CD4-positive, alpha-beta T cell treated with Interleukin-4 for 1 hour (primary cell): Measurements from ENCODE around the gene BRSK1.
A peak's percentile ranks its signal among the peaks of the same experiment; 100 is the strongest.
"Not testable (repeated sequence)": the region's sequence is repeated elsewhere in the genome, so short reads cannot be mapped to it uniquely, and the experiment has no call there.

Source experiments
- DNase-seq, 2 donors: peaks; one replicate each; pipeline ENCODE4 v3.0.0-alpha.2; 2020 to 2022

BRSK1 gene

DNA sequence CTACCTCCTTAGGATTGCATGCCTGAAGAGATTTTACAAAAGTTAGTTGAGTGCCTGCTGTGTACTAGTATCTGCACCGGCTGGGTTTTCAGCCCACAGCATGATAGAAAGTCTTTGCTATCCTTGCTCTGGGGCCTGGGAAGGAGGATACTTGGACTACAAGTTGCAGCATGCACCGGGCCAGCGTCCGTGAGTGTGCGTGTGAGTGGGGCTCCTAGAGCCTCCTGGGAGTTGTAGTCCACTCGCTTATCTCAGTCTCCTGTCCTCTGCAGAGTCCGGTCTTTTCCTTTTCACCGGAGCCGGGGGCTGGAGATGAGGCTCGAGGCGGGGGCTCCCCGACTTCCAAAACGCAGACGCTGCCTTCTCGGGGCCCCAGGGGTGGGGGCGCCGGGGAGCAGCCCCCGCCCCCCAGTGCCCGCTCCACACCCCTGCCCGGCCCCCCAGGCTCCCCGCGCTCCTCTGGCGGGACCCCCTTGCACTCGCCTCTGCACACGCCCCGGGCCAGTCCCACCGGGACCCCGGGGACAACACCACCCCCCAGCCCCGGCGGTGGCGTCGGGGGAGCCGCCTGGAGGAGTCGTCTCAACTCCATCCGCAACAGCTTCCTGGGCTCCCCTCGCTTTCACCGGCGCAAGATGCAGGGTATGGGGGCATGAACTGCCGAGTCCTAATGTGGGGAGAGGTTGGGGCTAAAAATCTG lies 20.6 kb downstream of the BRSK1 start:
- peak in 1 of 2 donors; percentile 24 for DNase-seq

DNA sequence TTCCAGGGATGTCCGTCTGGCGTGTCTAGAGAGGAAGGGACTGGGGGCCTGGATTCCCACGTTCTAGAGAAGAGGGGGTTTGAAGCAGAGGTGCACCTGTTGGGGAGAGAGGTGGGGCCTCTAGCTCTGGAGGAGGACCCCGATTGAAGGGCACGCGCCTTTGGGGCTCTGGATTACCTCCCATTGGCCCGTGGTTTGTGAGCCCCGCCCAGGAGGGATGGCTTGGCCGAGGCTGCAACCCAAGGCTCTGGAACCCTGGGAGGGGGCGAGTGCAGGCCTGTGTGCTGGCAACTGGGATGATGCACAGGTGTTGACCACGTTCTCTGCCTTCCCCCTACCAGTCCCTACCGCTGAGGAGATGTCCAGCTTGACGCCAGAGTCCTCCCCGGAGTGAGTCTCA lies 21.2 kb downstream of the BRSK1 start:
- DNase-seq: no peak

DNA sequence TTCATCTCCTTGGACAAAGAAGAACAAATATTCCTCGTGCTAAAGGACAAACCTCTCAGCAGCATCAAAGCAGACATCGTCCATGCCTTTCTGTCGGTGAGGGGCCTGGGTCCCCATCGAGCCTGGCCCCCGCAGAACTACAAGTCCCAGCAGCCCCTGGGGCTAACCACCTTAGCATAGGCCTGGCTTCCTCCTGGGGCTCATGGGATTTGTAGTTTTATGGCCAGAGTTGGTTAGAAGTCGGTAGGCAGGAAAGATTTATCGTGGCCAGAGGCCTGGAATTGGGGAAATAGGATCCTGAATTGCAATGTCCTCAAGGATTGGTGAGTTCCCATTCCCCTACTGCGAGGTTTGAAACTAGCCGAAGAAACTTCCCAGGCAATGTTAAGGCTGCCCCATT lies 21.7 kb downstream of the BRSK1 start:
- peak; percentile 54 to 65 for DNase-seq

DNA sequence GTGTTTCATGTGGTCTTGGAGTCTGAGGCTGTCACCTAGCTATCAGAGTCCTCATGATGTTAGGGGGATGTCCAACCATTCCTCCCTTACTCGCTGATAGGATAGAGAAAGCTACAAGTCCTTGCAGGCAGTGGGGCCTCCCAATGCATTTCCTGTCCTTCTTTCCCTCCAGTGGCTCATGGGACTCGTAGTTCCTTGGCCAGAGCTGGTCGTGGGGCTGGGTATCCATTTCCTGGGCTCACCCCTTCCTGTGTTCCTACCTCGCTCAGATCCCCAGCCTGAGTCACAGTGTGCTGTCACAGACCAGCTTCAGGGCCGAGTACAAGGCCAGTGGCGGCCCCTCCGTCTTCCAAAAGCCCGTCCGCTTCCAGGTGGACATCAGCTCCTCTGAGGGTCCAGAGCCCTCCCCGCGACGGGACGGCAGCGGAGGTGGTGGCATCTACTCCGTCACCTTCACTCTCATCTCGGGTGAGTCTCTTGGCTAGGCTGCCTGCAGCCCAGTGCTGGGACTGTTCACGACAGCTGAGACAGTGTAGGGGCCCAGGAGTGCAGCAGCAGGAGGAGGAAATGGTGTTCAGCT lies 22.3 kb downstream of the BRSK1 start:
- no peak for DNase-seq

DNA sequence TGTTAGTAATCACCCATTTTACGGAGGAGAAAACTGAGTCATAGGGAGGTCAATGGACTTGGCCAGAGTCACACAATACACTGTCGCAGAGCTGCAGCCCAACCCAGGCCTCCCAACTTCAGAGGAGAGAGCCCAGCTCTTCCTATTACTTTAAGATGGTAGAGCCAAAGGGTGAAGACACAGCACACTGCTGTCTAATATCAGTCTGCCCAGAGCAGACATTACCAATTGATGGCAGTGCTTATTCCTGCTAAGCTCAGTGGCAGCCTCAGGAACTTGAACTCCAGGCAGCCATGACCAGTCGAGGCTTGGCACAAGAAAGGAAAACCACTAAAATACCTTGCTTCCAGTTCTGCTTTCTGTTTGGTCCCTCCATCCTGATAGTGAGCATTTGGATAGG lies 22.9 kb downstream of the BRSK1 start:
- DNase-seq: no peak

DNA sequence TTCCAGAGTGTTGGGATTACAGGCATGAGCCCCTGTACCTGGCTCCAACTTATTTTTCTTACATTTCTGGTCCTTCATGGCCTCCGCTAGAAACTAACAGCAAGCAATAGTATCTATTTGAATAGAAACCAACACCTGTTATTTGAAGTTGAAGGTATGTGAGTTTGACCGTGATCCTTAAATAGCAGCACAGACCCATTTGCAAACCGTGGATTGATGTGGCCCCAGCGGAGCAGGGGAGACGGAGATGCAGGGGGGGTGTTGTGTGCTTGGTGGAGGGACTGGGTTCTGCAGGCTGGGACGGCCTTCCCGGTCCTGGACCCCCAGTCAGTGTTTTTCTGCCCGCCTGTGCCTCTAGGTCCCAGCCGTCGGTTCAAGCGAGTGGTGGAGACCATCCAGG lies 24.5 kb downstream of the BRSK1 start:
- no peak for DNase-seq

DNA sequence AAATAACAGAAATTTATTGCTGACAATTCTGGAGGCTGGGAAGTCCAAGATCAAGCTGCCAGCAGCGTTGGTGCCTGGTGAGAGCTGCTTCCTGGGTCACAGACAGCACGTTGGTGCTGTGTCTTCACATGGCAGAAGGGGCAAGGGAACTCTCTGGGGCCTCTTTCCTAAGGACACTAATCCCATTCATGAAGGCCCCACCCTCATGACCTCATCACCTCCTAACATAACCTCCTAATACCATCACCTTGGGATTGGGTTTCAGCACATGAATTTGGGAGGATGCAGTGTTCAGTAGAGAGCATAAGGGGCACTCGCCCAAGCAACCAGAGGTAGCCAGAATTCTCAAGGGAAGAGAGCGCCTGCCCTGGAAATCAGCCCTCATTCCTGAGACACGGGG lies 25.7 kb downstream of the BRSK1 start:
- no peak for DNase-seq

DNA sequence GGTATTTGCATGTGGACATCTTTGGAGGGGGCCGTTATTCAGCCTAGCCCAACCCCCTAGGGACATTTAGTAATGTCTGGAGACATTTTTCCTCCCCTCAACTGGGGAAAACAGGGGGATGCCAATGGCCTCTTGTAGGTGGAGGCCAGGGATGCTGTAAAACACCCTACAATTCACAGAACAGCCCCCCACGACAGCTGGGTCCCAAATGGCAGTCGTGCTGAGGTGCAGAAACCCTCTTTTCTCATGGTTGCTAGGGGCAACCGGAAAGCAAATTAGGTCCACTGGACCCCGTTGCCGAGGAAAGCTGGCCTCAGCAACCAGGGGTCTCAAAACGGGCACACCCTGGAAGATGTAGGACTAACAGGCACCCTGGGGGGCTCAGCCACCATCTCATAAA lies 26.7 kb downstream of the BRSK1 start:
- DNase-seq: no peak

DNA sequence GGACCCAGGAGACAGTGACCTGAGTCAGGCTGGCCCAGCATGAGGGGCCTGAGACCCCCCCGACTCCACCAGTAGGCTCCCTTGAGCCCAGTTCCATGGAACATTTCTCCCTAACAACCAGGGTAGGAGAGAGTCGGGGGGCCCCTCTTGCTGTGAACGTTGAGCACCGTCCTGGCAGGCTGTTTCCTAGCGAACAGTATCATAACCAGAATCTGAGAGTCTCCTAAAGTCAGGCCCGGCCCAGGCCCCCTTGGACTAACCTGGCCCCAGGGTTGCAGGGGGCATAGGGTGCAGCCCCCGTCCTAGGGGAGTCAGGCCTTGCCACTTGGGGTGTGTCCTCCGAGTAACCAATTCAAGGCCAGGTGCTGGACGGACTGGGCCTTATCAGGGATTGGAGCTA lies 27.6 kb downstream of the BRSK1 start:
- DNase-seq: no peak

DNA sequence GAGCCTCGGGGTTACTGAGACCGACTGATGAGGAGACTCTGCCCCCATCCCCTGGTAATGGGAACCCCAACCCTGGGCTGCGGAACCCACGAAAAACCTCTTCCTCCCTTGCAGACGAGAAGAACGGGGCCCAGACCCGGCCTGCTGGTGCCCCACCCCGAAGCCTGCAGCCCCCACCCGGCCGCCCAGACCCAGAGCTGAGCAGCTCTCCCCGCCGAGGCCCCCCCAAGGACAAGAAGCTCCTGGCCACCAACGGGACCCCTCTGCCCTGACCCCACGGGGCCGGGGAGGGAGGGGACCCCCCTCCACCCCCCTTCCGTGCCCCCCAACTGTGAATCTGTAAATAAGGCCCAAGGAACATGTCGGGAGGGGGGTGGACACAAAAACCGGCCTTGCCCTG lies 28.0 kb downstream of the BRSK1 start:
- DNase-seq: no peak

DNA sequence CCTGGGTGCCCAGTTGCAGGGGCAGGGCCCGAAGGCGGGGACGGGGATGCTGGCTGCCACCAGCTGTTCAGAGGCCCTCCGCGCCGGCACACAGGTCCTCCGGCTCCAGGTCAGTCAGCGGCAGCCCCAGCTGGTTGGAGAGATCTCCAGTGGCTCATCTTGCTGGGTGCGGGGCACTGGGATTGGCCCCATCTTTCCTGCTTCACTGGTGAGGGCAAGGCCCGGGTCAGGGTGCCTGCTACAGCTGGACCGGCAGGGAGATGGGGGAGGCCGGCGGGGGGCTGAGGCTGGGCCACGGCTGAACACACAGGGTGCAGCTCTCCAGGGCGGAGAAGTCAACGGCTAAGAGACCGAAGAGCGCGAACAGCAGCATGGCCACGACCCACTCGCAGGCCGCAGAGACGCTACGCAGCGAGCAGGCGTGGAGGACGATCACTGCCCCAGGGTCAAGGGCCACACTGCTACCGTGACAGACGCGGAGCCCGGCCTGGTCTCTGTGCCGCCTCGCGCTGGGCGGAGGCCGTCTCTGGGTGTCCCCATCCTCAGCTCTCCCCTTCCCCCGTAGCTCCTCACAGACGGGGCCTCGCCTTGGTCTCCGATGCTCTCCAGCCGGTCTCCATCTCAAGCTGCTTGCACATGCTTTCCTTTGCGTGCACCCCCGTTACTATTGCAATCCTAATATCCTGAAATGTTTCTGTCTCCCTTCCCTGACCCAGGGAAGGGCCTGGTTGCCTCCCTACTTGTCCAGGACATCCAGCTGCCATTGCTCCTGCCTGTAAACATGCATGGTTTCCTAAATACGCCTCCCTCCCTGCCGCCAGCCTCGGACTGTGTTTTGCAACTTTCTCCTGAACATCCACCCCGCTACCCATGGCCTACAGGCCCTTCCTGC lies 29.1 kb downstream of the BRSK1 start:
- DNase-seq: no peak

DNA sequence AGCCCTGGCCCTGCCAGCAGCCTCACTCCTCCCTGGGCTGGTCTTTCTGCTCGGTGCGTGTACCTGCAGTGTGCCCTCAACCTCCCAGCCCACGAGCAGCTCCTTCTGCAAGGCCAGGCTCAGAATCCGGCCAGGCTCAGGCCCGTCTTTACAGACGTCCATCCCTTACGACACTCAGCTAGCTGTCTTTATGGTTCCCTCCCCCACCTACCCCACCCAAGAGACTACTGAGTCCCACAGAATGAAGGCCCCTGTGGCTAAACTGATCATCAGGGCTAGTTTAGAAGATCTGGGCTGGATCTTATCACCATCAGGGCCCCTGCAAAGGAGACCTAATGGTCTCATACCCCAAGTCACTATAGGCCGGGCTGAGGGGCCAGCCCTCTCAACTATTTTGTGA lies 30.6 kb downstream of the BRSK1 start:
- DNase-seq: no peak

DNA sequence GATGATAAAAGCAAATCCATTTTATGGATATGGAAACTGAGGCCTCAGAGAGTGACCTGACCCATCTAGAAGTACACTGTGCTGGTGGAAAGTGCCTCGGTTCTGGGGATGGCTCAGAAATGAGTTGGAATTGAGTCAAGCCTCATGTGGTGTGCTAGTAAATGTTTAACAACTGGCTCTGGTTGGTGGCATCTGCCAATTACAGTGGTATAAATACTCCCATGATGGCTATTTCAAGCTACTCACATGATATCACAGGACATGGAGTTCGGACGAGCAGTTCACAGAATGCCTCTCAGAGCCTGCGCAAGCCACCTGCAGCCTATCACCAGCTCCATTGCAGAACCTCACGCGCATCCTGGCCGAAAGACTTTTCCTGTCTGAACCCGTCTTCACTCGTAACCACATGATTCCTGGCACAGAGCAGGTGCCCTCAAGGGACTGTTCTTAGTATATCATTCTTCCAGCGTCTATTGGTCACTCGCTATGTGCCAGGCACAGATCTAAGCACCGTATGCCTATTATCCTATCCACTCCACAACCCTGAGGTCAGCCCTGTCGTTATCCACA lies 32.2 kb downstream of the BRSK1 start:
- DNase-seq: no peak

DNA sequence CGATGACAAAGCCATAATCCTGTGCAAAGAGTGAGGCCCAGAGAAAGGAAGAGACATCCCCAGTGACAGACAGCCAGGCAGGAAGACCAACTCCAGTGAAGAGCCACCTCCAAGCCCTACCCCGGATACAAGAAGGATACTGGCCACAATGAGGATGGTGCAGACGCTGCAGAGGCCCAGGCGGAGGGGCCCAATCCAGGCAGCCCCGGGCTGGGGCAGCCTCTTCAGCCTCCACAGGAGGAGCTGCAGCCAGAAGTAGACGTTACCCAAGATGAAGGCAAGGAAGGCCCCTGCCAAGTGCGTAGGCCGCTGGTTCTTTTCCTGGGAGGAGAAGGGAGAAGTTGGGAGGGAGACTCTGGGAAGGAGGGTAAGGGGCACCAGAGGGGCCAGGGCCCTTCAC lies 32.8 kb downstream of the BRSK1 start:
- no peak for DNase-seq

DNA sequence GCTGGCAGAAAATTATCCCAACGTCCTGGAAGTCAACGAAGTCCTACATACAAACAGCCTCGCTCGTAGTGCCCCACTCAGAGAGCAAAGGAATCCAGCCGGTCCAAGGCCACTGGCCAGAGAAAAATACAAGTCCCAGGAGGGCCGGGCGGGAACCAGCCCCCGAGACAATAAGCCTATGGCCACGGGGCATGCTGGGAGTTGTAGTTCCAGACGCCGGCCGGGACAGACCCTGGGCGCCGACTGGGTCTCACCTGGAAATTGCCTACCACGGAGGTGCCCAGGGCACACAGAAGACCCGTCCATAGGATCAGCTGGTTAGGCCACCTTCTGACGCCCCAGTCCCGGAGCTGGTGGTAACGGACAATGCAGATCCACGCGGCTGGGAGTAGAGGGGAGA lies 36.0 kb downstream of the BRSK1 start:
- no peak for DNase-seq

DNA sequence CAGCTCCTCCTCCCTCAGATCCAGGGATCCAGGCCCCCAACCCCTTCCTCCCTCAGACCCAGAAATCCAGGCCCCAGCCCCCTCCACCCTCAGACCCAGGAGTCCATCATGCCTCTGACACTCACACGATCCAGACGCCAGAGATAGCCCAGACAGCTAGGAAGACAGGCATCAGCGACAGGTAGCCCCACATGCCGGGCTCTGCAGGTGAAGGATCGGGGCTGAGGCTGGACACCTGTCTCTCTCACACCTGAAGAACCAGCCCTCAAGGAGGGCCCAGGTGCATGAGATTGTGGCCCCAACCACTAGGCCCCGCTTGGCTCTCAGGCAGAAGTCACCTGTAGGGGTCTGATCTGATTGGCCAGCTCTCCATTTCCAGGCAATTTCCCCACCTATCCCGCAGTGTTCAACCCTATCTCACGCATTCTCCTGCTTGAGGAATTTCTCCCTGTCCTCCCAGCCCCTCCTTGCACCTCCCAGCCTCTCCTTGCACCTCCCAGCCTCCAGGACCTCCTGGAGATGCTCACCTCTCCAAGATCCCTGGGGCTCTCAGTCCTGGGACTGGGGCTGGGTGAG lies 37.1 kb downstream of the BRSK1 start:
- no peak for DNase-seq

DNA sequence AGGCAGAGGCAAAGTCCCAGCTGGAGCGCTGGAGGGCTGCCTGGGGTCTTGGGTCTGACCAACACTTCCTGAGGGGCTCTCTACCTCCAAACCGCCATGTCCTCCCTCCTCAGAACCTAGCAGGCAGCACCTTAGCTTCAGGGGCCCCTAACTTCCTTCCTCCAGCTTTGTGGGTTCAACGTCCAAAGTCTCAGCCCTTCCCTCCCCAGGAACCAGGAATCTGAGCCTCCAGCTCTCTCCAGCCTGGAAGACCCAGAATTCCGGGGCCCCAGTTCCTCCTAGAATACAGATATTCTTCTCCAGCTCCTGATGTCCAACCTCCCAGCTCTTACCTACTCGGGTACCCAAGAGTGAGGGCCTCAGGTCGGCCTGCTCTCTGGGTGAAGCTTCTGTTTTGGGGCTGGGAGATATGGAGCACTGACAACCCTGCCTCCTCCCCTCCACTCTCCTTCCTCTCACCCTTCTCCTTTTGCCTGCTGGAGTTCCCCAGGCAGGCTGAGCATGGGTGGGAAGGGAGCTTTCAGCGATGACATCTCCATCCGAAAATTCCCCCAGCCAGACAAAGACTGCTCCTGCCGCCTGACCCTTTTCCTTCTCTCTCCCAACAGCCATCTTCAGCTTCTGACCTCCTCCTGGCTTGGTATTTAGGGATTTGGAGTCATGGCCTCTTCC lies 37.8 kb downstream of the BRSK1 start:
- DNase-seq: no peak

DNA sequence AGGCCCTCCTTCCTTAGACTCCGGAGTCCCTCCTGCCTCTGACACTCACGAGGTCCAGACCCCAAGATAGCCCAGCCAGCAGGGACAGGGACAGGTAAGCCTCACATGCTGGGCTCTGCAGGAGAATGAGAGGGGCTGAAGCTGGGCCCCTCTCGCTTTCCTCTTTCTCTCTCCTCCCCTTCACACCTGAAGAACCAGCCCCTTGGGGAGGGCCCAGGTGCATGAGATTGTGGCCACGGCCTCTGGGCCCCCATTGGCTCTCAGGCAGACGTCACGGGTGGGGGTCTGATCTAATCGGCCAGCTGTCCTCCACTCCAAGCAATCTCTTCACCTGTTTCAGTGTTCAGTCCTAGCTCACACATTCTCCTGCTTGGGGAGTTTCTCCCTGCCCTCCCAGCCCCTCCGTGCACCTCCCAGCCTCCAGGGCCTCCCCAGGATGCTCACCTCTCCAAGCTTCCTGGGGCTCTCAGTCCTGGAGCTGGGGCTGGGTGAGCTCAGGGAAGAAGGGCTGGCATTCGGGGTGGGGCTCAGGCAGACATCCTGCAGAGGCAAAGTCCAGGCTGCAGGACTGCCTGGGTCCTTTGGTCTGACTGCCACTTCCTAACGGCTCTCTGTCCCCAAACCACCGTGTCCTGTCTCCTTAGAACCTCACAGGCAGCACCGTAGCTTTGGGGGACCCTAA lies 38.5 kb downstream of the BRSK1 start:
- DNase-seq: no peak

DNA sequence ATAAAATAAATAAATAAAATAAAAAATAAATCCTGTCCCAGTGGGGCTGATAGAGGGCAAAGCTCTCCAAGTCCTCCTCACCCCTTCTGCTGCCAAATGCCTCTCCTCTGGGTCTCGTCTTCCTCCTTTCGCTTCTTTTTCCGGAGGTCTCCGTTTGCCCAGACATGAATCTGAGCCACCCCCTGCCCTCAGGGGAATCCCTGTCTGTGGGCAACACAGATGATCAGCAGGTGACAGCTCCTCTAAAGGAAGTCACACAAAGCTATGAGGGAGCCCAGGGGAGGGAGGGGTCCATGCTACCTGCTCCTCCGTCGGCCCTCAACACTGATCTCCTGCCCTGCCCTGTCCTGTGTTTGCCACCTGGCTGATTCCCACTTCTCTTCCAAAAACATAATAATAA lies 40.9 kb downstream of the BRSK1 start:
- no peak for DNase-seq

DNA sequence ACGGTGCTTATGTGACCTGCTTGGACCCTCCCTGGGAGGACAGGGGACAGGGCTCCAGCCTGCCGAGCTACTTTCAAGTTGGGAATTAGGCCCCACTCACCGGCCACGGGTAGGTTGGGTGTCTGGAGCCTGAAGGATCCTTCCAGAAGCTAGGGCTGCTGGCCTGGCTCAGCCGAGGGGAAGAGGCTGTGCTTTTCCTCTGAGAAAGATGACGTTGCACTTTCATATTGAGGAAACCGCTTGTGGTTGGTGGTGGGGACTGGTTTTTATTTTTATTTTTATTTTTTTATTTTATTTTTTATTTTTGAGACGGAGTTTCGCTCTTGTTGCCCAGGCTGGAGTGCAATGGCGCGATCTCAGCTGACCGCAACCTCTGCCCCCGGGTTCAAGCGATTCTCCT lies 41.4 kb downstream of the BRSK1 start, which contains the start of gene TMEM150B:
Gene TMEM150B, minus strand, starts transcription at position 170 of the 400 bp plus-strand sequence. CDS start 4,305 bp downstream, outside the sequence.
- no peak for DNase-seq

DNA sequence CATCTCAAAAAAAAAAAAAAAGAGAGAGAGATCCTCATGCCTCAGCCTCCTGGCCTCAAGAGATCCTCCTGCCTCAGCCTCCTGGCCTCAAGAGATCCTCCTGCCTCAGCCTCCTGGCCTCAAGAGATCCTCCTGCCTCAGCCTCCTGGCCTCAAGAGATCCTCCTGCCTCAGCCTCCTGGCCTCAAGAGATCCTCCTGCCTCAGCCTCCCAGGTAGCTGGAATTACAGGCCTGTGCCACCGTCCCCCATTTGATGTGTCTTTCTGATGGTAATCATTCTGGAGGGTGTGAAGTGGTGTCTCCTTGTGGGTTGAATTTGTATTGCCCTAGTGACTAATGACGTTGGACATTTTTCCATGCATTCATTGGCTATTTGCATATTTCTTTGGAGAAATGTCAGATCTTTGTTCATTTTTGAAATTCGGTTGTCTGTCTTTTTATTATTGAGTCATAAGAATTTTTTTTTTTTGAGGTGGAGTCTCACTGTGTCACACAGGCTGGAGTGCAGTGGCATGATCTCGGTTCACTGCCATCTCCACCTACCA lies 45.0 kb downstream of the BRSK1 start:
- peak in 1 of 2 donors; percentile 31 for DNase-seq

DNA sequence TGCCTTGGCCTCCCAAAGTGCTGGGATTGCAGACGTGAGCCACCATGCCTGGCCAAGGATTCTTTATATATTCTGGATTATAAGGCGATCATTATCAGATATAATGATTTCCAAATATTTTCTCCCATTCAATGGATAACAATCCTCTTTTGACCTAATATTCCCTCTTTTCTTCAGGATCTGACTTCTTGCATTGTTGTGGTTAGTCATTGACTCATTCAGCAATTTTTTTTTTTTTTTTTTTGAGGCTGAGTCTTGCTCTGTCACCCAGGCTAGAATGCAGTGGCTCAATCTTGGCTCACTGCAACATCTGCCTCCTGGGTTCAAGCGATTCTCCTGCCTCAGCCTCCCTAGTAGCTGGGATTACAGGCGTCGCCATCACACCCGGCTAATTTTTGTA lies 46.0 kb downstream of the BRSK1 start:
- not testable (repeated sequence) for DNase-seq
